B cell (primary cell): ENCODE data around the gene AFF2. TPM values are rescaled to one million over a fixed set of nuclear protein-coding genes. Genes with fewer than 3 reads are reported as not detected.

Source experiments
- ATAC-seq: fragments of 200-7000 bp; cut with Tn5 transposase; one replicate; pipeline ENCODE4 v1.10.0; 2021; ENCODE audit warnings: low read depth, mild to moderate bottlenecking, moderate number of reproducible peaks, moderate library complexity
- CTCF ChIA-PET: fragments of 350-600 bp; sonication (Branson Sonifier 250); formaldehyde crosslinking; loops from one replicate; lab custom pipeline; 2021; ENCODE audit warnings: antibody characterized with exemption, inconsistent platforms; lab: Charles Lee
- POLR2A ChIA-PET: fragments of 350-600 bp; sonication (Branson Sonifier 250); formaldehyde crosslinking; loops from one replicate; lab custom pipeline; 2021; ENCODE audit warnings: antibody characterized with exemption; lab: Charles Lee
- DNase-seq: peaks from one replicate; pipeline ENCODE4 v3.0.0; 2013
- H2AFZ ChIP-seq: 2 replicates; pipeline ENCODE4 v1.6.1; 2012; ENCODE audit warnings: mild to moderate bottlenecking, low read depth, low read length; ENCODE audit not compliant: insufficient read depth, poor library complexity, severe bottlenecking
- H3K27ac ChIP-seq, 2 donors: 1 replicate in 1 of 2; 2 replicates in 1 of 2; pipeline ENCODE4 v1.5.1; 2012 to 2013; ENCODE audit warnings: low read length in 2 of 2, mild to moderate bottlenecking in 2 of 2, moderate library complexity in 1 of 2
- H3K27me3 ChIP-seq, 4 experiments: fragments of 200-600 bp in 1 of 4; sonication (generic) in 1 of 4; replicated peaks in 1 of 4; 1 replicate in 2 of 4; 2 replicates in 2 of 4; pipeline versions ENCODE4 v1.6.1 to v1.7.0; 2013 to 2016; ENCODE audit warnings: low read length in 3 of 4, mild to moderate bottlenecking in 2 of 4, mixed read lengths in 1 of 4, moderate library complexity in 1 of 4; ENCODE audit not compliant: insufficient read depth in 4 of 4, control insufficient read depth in 3 of 4; ENCODE audit errors: control extremely low read depth in 1 of 4
- H3K36me3 ChIP-seq, 2 experiments: replicated peaks in 1 of 2; 1 replicate in 1 of 2; 2 replicates in 1 of 2; pipeline versions ENCODE4 v1.6.1 to v1.7.1; 2013; ENCODE audit warnings: low read length in 1 of 2; ENCODE audit not compliant: insufficient read depth in 2 of 2, control insufficient read depth in 1 of 2; ENCODE audit errors: control extremely low read depth in 1 of 2, extremely low read depth in 1 of 2
- H3K4me1 ChIP-seq, 2 donors: fragments of 200-600 bp in 1 of 2; sonication (generic) in 1 of 2; 1 replicate in 1 of 2; 2 replicates in 1 of 2; pipeline versions ENCODE4 v1.5.1 to v1.6.1; 2013 to 2017; ENCODE audit warnings: low read length in 2 of 2; ENCODE audit not compliant: control insufficient read depth in 2 of 2, insufficient read depth in 2 of 2
- H3K4me2 ChIP-seq: replicated peaks from 2 replicates; pipeline ENCODE3; 2012; ENCODE audit warnings: mild to moderate bottlenecking, low read depth, low read length; ENCODE audit not compliant: poor library complexity, severe bottlenecking
- H3K4me3 ChIP-seq, 5 experiments: fragments of 200-600 bp in 1 of 5; sonication (generic) in 1 of 5; 1 replicate in 3 of 5; 2 replicates in 2 of 5; pipeline versions ENCODE4 v1.5.1 to v1.7.0; 2011 to 2016; ENCODE audit warnings: low read length in 4 of 5, mild to moderate bottlenecking in 4 of 5, low read depth in 2 of 5, control low read depth in 1 of 5, moderate library complexity in 1 of 5; ENCODE audit not compliant: insufficient read depth in 1 of 5; ENCODE audit errors: control extremely low read depth in 1 of 5, extremely low read depth in 1 of 5
- H3K79me2 ChIP-seq: fragments of 200-600 bp; sonication (generic); one replicate; pipeline ENCODE4 v1.6.0; 2016; ENCODE audit warnings: low read length; ENCODE audit not compliant: control insufficient read depth, insufficient read depth
- H3K9ac ChIP-seq: fragments of 200-600 bp; sonication (generic); 2 replicates; pipeline ENCODE4 v1.6.1; 2017; ENCODE audit warnings: mild to moderate bottlenecking, low read length, moderate library complexity
- H3K9me3 ChIP-seq, 3 donors: one replicate each; pipeline versions ENCODE4 v1.6.1 to v1.7.1; 2013; ENCODE audit warnings: low read length in 2 of 3; ENCODE audit not compliant: control insufficient read depth in 2 of 3, insufficient read depth in 1 of 3; ENCODE audit errors: control extremely low read depth in 1 of 3
- H4K20me1 ChIP-seq: 2 replicates; pipeline ENCODE4 v1.6.0; 2012; ENCODE audit warnings: mild to moderate bottlenecking, low read length; ENCODE audit not compliant: insufficient read depth, control insufficient read depth, poor library complexity, severe bottlenecking
- H3K27ac Mint-ChIP-seq: one replicate; pipeline ENCODE4 v1.8.0; 2021; ENCODE audit warnings: mixed read lengths
- H3K27me3 Mint-ChIP-seq: one replicate; pipeline ENCODE4 v1.8.0; 2021; ENCODE audit warnings: mixed read lengths
- H3K4me1 Mint-ChIP-seq: one replicate; pipeline ENCODE4 v1.8.0; 2021; ENCODE audit warnings: mixed read lengths
- H3K4me3 Mint-ChIP-seq: one replicate; pipeline ENCODE4 v1.8.0; 2021; ENCODE audit warnings: mixed read lengths
- H3K9me3 Mint-ChIP-seq: one replicate; pipeline ENCODE4 v1.8.0; 2022; ENCODE audit warnings: mixed read lengths; ENCODE audit not compliant: insufficient read depth
- CTCF ChIP-seq: fragments of 200-600 bp; IDR thresholded peaks from one replicate; pipeline ENCODE4 v1.8.0; 2022; ENCODE audit warnings: antibody characterized with exemption, mild to moderate bottlenecking
- EZH2 ChIP-seq: IDR thresholded peaks from 2 replicates; pipeline ENCODE4 v1.6.1; 2012; ENCODE audit warnings: borderline replicate concordance, low read depth, mild to moderate bottlenecking, moderate library complexity, low read length; ENCODE audit not compliant: insufficient read depth, poor library complexity, severe bottlenecking
- WGBS: methylation state at CpG from one replicate; pipeline ENCODE4 v1.1.5; 2013; ENCODE audit warnings: missing lambda C conversion rate; ENCODE audit not compliant: insufficient coverage; 5-methylcytosine and 5-hydroxymethylcytosine counted together
- intact Hi-C: fragments of 100-400 bp; cut with micrococcal nuclease; formaldehyde crosslinking; loops from one replicate; pipeline ENCODE4 v1.10.0; 2022
- polyA plus RNA-seq: library from polyadenylated mRNA; depleted of rRNA; stranded (reverse); fragments of >200 nt; gene quantifications from 2 replicates; pipeline ENCODE4 v1.2.3, GENCODE V29; 2012
- total RNA-seq, 2 donors: library from RNA; stranded (reverse); fragments of 120-200 nt in 1 of 2; gene quantifications; 1 replicate in 1 of 2; 2 replicates in 1 of 2; pipeline versions ENCODE4 v1.2.3 to v1.2.4, GENCODE V29; 2013 to 2022

Gene AFF2
- total and polyA plus RNA-seq, 2 donors (not counting 1 experiment from before 2014, with no cell fraction given) = 0.06 to 12.0 TPM

GRCh38 chrX:148979786-148980185 lies 479.4 kb downstream of the AFF2 start:
- no peak for TF ChIP-seq CTCF
- no peak for TF ChIP-seq EZH2
- DNase-seq (no peak), ATAC-seq (no peak)
- no peaks in the 10 kb centered on the region for H4K20me1 ChIP-seq
- no peaks in the 10 kb centered on the region for H3K36me3 ChIP-seq
- no peak overlapping the region for H3K27ac ChIP-seq
- H3K9ac ChIP-seq = no peak overlapping the region
- Mint-ChIP-seq H3K27ac (no peak overlapping the region), H3K4me3 (no peak overlapping the region), H3K27me3 (no peaks in the 10 kb centered on the region), H3K9me3 (no peaks in the 10 kb centered on the region), H3K4me1 (peaks cover 3% of the 10 kb centered on the region)
- CTCF ChIA-PET = no interaction called here
- H3K9me3 ChIP-seq = no peaks in the 10 kb centered on the region
- H3K4me1 ChIP-seq = no peaks in the 10 kb centered on the region
- 96% methylated on average over 4 of the region's 4 CpGs for WGBS
- no peak overlapping the region for H2AFZ ChIP-seq
- H3K4me3 ChIP-seq = no peak overlapping the region
- no peak overlapping the region for H3K4me2 ChIP-seq
- H3K79me2 ChIP-seq = no peaks in the 10 kb centered on the region
- POLR2A ChIA-PET = no interaction called here
- intact Hi-C loops = no loop called here
- H3K27me3 ChIP-seq = no peaks in the 10 kb centered on the region

- no peaks in the 10 kb centered on the region for H3K27me3 Mint-ChIP-seq
- ChIA-PET POLR2A (no interaction called here), CTCF (no interaction called here)
- Histone ChIP-seq H3K9ac (no peak overlapping the region), H3K9me3 (no peaks in the 10 kb centered on the region), H3K27me3 (no peaks in the 10 kb centered on the region), H3K27ac (no peak overlapping the region), H3K4me2 (no peak overlapping the region), H3K36me3 (no peaks in the 10 kb centered on the region), H3K4me1 (no peaks in the 10 kb centered on the region), H3K4me3 (no peak overlapping the region), H3K79me2 (no peaks in the 10 kb centered on the region), H2AFZ (no peak overlapping the region), H4K20me1 (no peaks in the 10 kb centered on the region)
- intact Hi-C loops = no loop called here
- no peak for ATAC-seq
- no peaks in the 10 kb centered on the region for H3K9me3 Mint-ChIP-seq
- no peak overlapping the region for H3K4me3 Mint-ChIP-seq
- WGBS = 67% methylated on average over 1 of the region's 2 CpGs
- TF ChIP-seq EZH2 (no peak), CTCF (no peak)
- no peak for DNase-seq
- H3K4me1 Mint-ChIP-seq = peaks cover 3% of the 10 kb centered on the region
- H3K27ac Mint-ChIP-seq = no peak overlapping the region
These were observed 483.8 kb downstream of the AFF2 start for GRCh38 chrX:148984238-148984637.
